H1 (cell line): ENCODE measurements around the gene SGO2.

Experiments
- BRCA1 ChIP-seq: IDR thresholded peaks from 2 replicates; pipeline ENCODE4 v1.6.1; 2012; ENCODE audit warnings: low read depth, low read length, improper control_type of control experiment
- EZH2 ChIP-seq: fragments of 200-600 bp; sonication (generic); IDR thresholded peaks from 2 replicates; pipeline ENCODE4 v1.7.1; 2012; ENCODE audit warnings: low read depth, mild to moderate bottlenecking, moderate library complexity, low read length, inconsistent platforms; ENCODE audit not compliant: severe bottlenecking
- GTF2F1 ChIP-seq: IDR thresholded peaks from 2 replicates; pipeline ENCODE4 v1.6.1; 2012; ENCODE audit warnings: low read depth, low read length, improper control_type of control experiment, borderline replicate concordance
- MAFK ChIP-seq: IDR thresholded peaks from 2 replicates; pipeline ENCODE4 v1.6.1; 2012; ENCODE audit warnings: low read depth, mild to moderate bottlenecking, improper control_type of control experiment, low read length
- POLR2A ChIP-seq, 2 experiments: IDR thresholded peaks; 1 replicate in 1 of 2; 2 replicates in 1 of 2; pipeline ENCODE4 v1.6.1; 2011; ENCODE audit warnings: low read depth in 2 of 2, low read length in 2 of 2, mild to moderate bottlenecking in 2 of 2; ENCODE audit errors: control extremely low read depth in 1 of 2
- POLR2AphosphoS5 ChIP-seq: IDR thresholded peaks from 2 replicates; pipeline ENCODE4 v1.6.1; 2011; ENCODE audit warnings: low read depth, low read length
- RAD21 ChIP-seq, 2 experiments: IDR thresholded peaks in 1 of 2; conservative IDR thresholded peaks in 1 of 2; 2 replicates each; pipeline ENCODE4 v1.6.1; 2011; ENCODE audit warnings: low read depth in 2 of 2, low read length in 2 of 2, improper control_type of control experiment in 1 of 2, inconsistent platforms in 1 of 2, mild to moderate bottlenecking in 1 of 2, moderate library complexity in 1 of 2
- SIRT6 ChIP-seq: IDR thresholded peaks from one replicate; pipeline ENCODE4 v1.7.1; 2012; ENCODE audit warnings: low read length, inconsistent platforms
- SIX5 ChIP-seq: IDR thresholded peaks from 2 replicates; pipeline ENCODE4 v1.6.1; 2011; ENCODE audit warnings: mild to moderate bottlenecking, low read depth, low read length
- TF ChIP-seq, protein P1 (sequence below), 3 experiments: IDR thresholded peaks; 1 replicate in 2 of 3; 2 replicates in 1 of 3; pipeline versions ENCODE4 v1.5.1 to v1.6.1; 2011; ENCODE audit warnings: low read length in 3 of 3, mild to moderate bottlenecking in 3 of 3, inconsistent platforms in 2 of 3, low read depth in 1 of 3, moderate library complexity in 1 of 3; ENCODE audit not compliant: insufficient read depth in 1 of 3; ENCODE audit errors: control extremely low read depth in 1 of 3
- TF ChIP-seq, protein P2 (sequence below): IDR thresholded peaks from 2 replicates; pipeline ENCODE4 v1.6.1; 2011; ENCODE audit warnings: low read length, improper control_type of control experiment

DNA sequence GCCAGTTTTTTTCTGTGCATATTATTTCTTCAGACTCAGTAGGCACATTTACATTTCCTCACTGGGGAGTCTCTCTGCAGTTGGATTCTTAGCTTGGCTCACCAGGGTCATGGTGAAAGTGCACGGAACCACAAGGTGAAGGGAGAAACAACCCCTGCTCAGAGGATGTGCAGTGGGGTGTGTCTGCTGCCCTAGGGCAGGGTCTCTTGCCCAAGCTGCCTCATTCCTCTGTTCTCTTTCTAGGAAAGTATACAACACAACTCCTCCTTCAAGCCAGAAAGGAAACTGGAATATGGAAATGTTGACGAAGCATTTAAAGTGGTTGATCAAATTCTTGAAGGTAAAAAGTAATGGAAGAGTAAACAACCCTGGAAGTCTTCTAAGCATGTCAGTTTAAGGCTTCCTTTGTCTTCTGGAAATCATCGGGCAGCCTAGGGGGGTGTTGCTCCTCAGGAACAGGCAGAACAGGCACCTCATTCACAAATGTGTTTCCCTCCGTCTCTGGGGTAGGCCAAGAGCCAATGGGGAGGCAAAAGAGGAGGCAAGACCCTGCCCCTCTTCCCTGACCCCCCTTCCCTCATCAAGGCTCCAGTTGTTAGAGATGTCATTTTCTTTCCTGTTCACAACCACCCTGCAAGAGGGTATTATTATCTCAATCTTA is 101.2 kb downstream of the SGO2 start:
- TF ChIP-seq RAD21 (IDR thresholded peaks at IDR 0.05 in 1 of 2, conservative IDR thresholded peaks at IDR 0.05 in 1 of 2; ENCODE audit: low read depth in 2 of 2, low read length in 2 of 2) (no peak), EZH2 (no peak), SIRT6 (no peak), POLR2A (IDR thresholded peaks at IDR 0.05; ENCODE audit: control extremely low read depth in 1 of 2, low read depth in 2 of 2, low read length in 2 of 2) (no peak), SIX5 (no peak), MAFK (no peak), GTF2F1 (no peak), POLR2AphosphoS5 (no peak), BRCA1 (no peak)
- TF ChIP-seq, protein P1, sequence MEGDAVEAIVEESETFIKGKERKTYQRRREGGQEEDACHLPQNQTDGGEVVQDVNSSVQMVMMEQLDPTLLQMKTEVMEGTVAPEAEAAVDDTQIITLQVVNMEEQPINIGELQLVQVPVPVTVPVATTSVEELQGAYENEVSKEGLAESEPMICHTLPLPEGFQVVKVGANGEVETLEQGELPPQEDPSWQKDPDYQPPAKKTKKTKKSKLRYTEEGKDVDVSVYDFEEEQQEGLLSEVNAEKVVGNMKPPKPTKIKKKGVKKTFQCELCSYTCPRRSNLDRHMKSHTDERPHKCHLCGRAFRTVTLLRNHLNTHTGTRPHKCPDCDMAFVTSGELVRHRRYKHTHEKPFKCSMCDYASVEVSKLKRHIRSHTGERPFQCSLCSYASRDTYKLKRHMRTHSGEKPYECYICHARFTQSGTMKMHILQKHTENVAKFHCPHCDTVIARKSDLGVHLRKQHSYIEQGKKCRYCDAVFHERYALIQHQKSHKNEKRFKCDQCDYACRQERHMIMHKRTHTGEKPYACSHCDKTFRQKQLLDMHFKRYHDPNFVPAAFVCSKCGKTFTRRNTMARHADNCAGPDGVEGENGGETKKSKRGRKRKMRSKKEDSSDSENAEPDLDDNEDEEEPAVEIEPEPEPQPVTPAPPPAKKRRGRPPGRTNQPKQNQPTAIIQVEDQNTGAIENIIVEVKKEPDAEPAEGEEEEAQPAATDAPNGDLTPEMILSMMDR (IDR thresholded peaks at IDR 0.05; ENCODE audit: control extremely low read depth in 1 of 3, insufficient read depth in 1 of 3, low read depth in 1 of 3, low read length in 3 of 3) = no peak
- TF ChIP-seq, protein P2, sequence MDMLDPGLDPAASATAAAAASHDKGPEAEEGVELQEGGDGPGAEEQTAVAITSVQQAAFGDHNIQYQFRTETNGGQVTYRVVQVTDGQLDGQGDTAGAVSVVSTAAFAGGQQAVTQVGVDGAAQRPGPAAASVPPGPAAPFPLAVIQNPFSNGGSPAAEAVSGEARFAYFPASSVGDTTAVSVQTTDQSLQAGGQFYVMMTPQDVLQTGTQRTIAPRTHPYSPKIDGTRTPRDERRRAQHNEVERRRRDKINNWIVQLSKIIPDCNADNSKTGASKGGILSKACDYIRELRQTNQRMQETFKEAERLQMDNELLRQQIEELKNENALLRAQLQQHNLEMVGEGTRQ = no peak
